HL-60 (cell line): ENCODE data around the gene ALKBH1.

Experiments
- CTCF ChIP-seq: IDR thresholded peaks from one replicate; pipeline ENCODE4 v1.5.1; 2011; ENCODE audit warnings: low read length, control low read depth, inconsistent platforms; ENCODE audit not compliant: insufficient read depth
- GABPA ChIP-seq: IDR thresholded peaks from 2 replicates; pipeline ENCODE4 v1.6.1; 2012; ENCODE audit warnings: low read depth
- POLR2AphosphoS5 ChIP-seq: IDR thresholded peaks from 2 replicates; pipeline ENCODE4 v1.6.1; 2012; ENCODE audit warnings: low read depth
- TF ChIP-seq, protein P1 (sequence below): IDR thresholded peaks from 2 replicates; pipeline ENCODE4 v1.6.1; 2012; ENCODE audit warnings: low read depth; ENCODE audit not compliant: insufficient replicate concordance

DNA sequence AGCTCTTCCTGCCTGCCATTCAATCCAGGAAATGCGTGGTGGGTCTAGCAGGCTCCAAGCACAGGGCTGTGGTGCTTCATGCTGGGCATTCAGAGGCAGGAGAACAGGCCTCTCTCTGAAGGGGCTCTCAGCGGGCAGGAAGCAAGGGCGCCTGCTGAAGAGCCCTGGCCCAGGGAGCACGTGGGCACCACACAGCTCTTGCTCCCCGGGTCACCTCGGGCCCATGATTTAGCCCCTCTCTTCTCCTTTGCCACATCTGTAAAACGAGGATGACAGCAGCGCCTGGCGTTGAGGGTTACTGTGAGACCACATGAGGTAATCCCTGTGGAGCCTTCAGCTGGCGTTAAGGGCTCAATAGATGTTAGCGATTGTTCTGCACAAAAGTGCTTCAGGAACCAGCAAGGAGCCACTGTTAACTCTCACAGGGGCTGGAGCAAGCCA lies 53.8 kb downstream of the ALKBH1 start:
- TF ChIP-seq CTCF (no peak), POLR2AphosphoS5 (no peak), GABPA (no peak)
- TF ChIP-seq, protein P1, sequence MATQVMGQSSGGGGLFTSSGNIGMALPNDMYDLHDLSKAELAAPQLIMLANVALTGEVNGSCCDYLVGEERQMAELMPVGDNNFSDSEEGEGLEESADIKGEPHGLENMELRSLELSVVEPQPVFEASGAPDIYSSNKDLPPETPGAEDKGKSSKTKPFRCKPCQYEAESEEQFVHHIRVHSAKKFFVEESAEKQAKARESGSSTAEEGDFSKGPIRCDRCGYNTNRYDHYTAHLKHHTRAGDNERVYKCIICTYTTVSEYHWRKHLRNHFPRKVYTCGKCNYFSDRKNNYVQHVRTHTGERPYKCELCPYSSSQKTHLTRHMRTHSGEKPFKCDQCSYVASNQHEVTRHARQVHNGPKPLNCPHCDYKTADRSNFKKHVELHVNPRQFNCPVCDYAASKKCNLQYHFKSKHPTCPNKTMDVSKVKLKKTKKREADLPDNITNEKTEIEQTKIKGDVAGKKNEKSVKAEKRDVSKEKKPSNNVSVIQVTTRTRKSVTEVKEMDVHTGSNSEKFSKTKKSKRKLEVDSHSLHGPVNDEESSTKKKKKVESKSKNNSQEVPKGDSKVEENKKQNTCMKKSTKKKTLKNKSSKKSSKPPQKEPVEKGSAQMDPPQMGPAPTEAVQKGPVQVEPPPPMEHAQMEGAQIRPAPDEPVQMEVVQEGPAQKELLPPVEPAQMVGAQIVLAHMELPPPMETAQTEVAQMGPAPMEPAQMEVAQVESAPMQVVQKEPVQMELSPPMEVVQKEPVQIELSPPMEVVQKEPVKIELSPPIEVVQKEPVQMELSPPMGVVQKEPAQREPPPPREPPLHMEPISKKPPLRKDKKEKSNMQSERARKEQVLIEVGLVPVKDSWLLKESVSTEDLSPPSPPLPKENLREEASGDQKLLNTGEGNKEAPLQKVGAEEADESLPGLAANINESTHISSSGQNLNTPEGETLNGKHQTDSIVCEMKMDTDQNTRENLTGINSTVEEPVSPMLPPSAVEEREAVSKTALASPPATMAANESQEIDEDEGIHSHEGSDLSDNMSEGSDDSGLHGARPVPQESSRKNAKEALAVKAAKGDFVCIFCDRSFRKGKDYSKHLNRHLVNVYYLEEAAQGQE: no peak
